Measurements from ENCODE around the gene IQSEC1.

The IQSEC1 gene

GRCh38 chr3:13025778-13026518, 47.3 kb downstream of the IQSEC1 start:
- no peak for DNase-seq

- DNase-seq = no peak
These were observed 48.1 kb downstream of the IQSEC1 start for GRCh38 chr3:13025090-13025489.

- DNase-seq = no peak
These were observed 48.5 kb downstream of the IQSEC1 start for GRCh38 chr3:13024765-13025065.

GRCh38 chr3:13023971-13024764, 49.1 kb downstream of the IQSEC1 start:
- DNase-seq = no peak

- no peak for DNase-seq
These were observed 49.8 kb downstream of the IQSEC1 start for GRCh38 chr3:13023235-13023970.

DNA sequence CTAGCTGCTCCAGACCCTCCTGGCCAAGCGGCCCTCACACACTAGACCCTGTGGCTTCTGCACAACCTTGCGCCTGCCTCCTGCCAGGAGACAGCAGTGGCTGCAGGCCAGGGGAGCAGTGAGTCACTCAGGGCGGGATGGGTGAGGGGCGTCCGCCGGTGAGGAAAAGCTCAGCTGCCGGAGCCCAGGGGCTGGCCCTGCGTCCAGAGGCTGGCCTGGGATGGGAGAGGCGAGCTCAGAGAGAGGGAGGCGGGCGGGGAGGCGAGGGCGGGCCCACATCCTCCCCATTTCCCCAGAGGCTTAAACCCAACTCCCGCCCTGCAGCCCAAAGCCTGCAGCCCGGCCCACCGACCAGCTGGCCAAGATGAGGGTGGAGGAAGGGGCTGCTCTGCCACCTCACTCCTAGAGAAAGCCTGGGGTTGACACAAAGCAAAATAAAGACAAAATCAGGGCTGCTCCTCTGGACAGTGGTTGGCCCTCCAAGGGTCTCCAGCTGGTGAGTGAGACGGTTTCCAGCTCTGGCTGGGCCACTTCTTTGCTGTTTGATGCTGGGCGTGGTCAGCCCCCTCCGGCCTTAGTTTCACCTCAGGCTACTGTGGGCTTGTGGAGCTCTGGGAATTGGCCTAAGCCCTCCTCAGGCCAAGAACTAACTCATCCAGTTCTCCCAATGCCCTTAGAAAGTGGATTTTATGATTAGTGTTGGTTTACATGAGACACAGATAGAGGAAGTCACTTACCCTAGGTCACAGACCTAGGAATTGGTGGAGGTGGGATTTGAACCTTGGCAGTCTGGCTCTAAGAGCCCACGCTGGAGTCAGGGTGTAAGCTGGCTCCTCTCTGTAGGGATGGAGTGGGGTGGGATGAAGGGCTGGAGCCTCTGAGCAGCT, 50.6 kb downstream of the IQSEC1 start:
- no peak for DNase-seq

- no peak for DNase-seq
These were observed 51.8 kb downstream of the IQSEC1 start for GRCh38 chr3:13021141-13022114.

DNA sequence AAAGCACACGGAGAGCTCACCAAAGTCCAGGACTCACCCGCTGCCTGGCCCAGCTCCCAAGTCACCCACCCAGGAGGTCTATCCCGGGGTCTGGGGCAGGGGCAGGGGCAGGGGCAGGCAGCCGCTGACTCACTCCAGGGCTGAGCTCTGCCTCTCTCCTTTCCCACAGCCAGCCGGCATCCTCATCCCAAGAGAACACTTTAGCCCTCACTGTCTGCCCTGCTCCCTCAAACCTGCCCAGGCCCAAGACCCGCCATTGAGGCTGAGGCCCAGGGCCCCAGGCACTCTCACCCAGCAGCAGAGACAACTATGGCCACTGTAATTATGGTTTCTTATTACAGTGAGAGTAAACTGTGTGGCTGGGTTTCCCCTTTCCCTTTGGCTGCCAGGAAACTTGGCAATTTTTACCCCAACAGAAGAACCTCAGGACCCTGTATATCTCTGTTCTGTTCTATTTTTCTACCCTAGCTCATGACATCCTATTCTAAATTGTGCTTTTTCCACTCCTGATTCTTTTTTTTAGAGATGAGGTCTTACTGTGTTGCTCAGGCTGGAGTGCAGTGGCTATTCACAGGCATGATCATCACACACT, 53.0 kb downstream of the IQSEC1 start:
- no peak for DNase-seq

DNA sequence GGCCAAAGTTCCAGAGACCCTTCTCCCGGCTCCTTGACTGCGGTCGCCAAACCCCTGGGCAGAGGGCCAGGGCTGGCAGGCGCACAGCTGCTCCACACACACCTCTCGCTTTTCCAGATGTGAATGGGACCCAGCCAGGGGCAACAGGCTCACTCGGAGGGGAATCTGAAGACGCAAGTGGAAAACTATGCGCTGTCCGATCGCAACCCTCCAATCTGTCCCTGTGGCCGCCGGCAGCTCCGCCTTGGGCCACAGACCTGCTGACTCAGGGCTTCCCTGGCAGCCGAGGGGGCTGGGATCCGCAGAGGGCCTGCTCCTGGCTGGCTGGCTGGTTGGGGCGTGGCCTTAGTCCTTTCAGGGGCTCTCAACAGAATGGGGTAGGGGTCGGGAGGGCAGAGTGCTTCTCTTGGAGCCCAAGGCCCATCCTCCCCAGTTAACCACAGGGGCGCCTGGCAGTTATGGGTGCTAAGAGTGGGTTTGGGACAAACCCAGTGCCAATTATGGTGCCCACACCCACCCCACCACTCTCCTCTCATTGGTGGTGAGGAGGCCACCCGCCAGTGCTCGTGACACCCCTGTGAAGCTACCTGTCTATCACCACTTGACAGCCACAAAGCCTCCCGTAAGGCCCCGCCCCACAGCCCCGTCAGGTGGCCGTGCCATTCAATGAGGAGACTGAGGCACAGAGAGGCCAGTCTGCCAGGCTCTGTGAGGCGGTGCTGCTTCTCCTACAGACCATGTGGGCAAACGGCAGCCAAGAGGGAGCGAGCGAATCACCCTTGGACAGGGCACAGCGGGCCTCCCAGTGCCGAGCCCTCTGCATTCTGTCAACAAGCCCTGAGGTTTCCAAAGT, 53.8 kb downstream of the IQSEC1 start:
- no peak for DNase-seq

DNA sequence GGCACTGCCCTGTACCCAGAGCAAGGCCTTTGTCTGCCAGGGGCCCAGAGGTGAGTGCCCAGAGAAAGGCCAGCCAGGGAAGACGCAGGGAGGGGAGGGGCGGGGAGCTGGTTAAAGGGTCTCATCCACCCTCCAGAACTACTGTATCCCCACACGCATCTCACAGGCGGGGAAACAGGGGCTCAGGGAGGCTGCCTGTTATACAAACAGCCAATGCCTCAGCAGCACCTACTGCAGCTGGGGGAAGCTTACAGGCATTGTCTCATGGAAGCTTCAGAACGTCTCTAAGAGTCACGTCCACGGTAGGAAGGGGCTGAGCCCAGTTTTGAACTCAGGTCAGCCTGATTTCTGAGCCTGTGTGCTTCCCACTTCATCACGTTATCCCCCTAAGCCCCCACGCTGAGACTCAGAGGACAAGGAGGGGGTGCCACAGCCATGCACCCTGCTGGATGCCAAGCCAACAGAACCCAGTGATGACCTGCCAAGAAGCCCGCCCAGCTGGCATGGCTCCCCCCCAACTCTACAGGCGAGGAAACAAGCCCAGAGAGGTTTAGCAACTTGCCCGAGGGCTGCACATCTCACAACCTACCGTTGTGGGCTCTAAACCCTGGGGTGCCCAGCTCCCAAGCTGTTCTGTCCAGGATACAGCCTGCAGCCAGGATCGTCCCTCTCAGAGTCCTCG, 54.5 kb downstream of the IQSEC1 start:
- DNase-seq = no peak

- no peak for DNase-seq
These were observed 55.2 kb downstream of the IQSEC1 start for GRCh38 chr3:13018043-13018451.

GRCh38 chr3:13017361-13018042, 55.7 kb downstream of the IQSEC1 start:
- DNase-seq = no peak

- DNase-seq = no peak
These were observed 56.4 kb downstream of the IQSEC1 start for GRCh38 chr3:13016721-13017255.

DNA sequence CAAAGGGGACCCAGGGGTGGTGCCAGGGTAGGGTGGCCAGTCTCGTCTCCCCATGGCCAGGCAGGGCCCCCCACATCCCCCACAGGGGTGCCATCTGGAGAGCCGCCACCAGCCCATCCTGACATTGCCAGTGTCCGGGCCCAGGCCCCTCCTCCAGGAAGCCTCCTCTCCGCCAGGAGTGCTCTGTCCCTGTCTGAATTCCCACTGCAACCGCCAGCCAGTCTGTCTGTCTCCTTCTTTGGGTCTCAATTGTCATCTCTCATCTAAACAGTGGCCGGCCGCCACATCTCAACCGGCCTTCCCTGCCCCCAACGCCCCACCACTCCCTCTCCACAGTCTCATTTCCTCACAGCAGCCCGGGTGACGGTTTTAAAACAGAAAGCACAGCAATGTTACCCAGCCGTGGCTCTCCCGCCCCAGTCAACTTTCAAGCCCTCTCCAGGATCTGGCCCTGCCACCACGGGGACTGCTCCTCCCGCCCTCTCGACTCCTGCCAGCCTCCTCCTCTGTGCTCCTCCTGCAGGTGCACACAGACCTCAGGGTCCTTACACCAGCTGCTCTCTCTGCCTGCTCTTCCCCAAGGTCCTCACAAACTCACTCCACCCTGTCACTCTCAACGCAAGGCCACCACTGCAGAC, 57.0 kb downstream of the IQSEC1 start:
- no peak for DNase-seq

DNA sequence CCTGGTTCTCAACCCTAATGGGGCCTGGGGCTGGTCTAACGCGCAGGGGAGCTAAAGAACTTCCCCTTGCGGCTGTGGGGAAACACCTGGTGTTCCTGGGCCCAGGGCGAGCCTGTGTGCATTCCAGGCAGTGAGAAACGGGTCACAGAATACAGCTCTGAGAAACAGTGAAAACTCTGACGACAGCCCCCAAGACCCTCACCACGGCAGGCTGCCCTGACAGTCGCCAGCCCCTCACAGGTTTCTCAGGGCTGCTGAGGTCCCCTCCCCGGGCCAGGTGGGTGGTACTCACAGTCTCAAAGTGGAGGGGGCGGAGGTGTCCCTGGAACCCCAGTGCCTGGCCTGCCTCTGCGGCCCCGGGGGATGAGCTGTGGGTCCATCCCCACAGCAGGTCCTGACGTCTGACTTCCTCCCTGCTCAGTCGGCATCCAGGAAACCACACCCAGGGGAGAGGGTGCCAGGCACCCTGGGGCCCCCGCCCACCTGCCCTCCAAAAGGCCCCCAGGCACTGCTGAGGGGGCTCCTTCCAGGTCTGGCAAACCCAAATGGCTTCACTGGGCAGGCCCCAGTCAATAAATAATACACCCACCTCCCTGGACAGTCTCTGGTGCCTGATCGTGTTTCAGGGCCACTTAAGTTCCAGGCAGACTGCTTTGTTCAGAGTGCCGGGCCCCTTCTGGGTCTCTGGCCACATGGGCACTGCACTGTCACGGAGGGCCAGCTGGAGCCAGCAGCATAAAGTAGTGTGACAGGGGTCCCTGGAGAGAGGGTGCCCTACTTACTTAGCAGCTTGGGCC, 57.7 kb downstream of the IQSEC1 start:
- DNase-seq = peak; percentile 34 to 40

GRCh38 chr3:13014755-13015285, 58.4 kb downstream of the IQSEC1 start:
- DNase-seq = no peak

Measured in activated CD4-positive, alpha-beta T cell treated with anti-CD3 and anti-CD28 coated beads, Interleukin-2, amount 50 U/mL, for 4 hours (primary cell).